Measurements from ENCODE around the gene CELA1.
A peak's percentile ranks its signal among the peaks of the same experiment; 100 is the strongest.

The CELA1 gene

GRCh38 chr12:51335931-51336330, 10.5 kb downstream of the CELA1 start:
- H2BK120ac ChIP-seq (ENCODE audit: low read depth, low read length): no peak overlapping the region
- no peak overlapping the region for H2AK5ac ChIP-seq (ENCODE audit: low read length)
- WGBS (ENCODE audit: extremely low coverage, insufficient coverage, low lambda C conversion rate): no CpG with 5 or more reads among the region's 2 CpGs
- no peak overlapping the region for H4K8ac ChIP-seq (ENCODE audit: low read depth, low read length)
- H2BK5ac ChIP-seq (ENCODE audit: low read length): no peak overlapping the region
- no peak overlapping the region for H4K5ac ChIP-seq (ENCODE audit: low read length)
- H3K9ac ChIP-seq (ENCODE audit: low read length): no peak overlapping the region
- no peaks in the 10 kb centered on the region for H3K27me3 ChIP-seq (ENCODE audit: insufficient read depth, low read length, poor library complexity)
- H3K27ac ChIP-seq (ENCODE audit: low read depth, low read length): no peak overlapping the region
- no peak overlapping the region for H3K4me2 ChIP-seq (ENCODE audit: low read length)
- H3K23ac ChIP-seq (ENCODE audit: low read length): no peak overlapping the region
- no peak for DNase-seq
- H3K79me1 ChIP-seq (ENCODE audit: low read length): no peaks in the 10 kb centered on the region
- no peak overlapping the region for H3K18ac ChIP-seq (ENCODE audit: low read length)
- no peak overlapping the region for H3K56ac ChIP-seq (ENCODE audit: low read length)
- no peaks in the 10 kb centered on the region for H3K36me3 ChIP-seq (ENCODE audit: control insufficient read depth, insufficient read depth, low read length)
- H3K79me2 ChIP-seq (ENCODE audit: control insufficient read depth, insufficient read depth, low read length): no peaks in the 10 kb centered on the region
- H3K4me3 ChIP-seq (ENCODE audit: low read length): no peak overlapping the region
- no peak overlapping the region for H2BK15ac ChIP-seq (replicated peaks; ENCODE audit: low read depth)
- H3K4ac ChIP-seq (ENCODE audit: low read depth, low read length): no peak overlapping the region
- H3K4me1 ChIP-seq (ENCODE audit: control insufficient read depth, low read depth, low read length): no peaks in the 10 kb centered on the region

GRCh38 chr12:51334764-51335163, 11.7 kb downstream of the CELA1 start:
- no peak overlapping the region for H3K27ac ChIP-seq (ENCODE audit: low read depth, low read length)
- no peak overlapping the region for H3K23ac ChIP-seq (ENCODE audit: low read length)
- no peak overlapping the region for H2BK120ac ChIP-seq (ENCODE audit: low read depth, low read length)
- no peak overlapping the region for H3K56ac ChIP-seq (ENCODE audit: low read length)
- no peak for DNase-seq
- H2AK5ac ChIP-seq (ENCODE audit: low read length): no peak overlapping the region
- H3K4me3 ChIP-seq (ENCODE audit: low read length): no peak overlapping the region
- no peaks in the 10 kb centered on the region for H3K27me3 ChIP-seq (ENCODE audit: insufficient read depth, low read length, poor library complexity)
- no peak overlapping the region for H2BK5ac ChIP-seq (ENCODE audit: low read length)
- H3K79me2 ChIP-seq (ENCODE audit: control insufficient read depth, insufficient read depth, low read length): no peaks in the 10 kb centered on the region
- H4K8ac ChIP-seq (ENCODE audit: low read depth, low read length): no peak overlapping the region
- no peak overlapping the region for H3K9ac ChIP-seq (ENCODE audit: low read length)
- H3K36me3 ChIP-seq (ENCODE audit: control insufficient read depth, insufficient read depth, low read length): no peaks in the 10 kb centered on the region
- no peak overlapping the region for H2BK15ac ChIP-seq (replicated peaks; ENCODE audit: low read depth)
- H4K5ac ChIP-seq (ENCODE audit: low read length): no peak overlapping the region
- H3K4ac ChIP-seq (ENCODE audit: low read depth, low read length): no peak overlapping the region
- no peak overlapping the region for H3K18ac ChIP-seq (ENCODE audit: low read length)
- H3K4me1 ChIP-seq (ENCODE audit: control insufficient read depth, low read depth, low read length): no peaks in the 10 kb centered on the region
- no peak overlapping the region for H3K4me2 ChIP-seq (ENCODE audit: low read length)
- no CpG with 5 or more reads among the region's 4 CpGs for WGBS (ENCODE audit: extremely low coverage, insufficient coverage, low lambda C conversion rate)
- no peaks in the 10 kb centered on the region for H3K79me1 ChIP-seq (ENCODE audit: low read length)

- H3K56ac ChIP-seq (ENCODE audit: low read length): no peak overlapping the region
- H2BK15ac ChIP-seq (replicated peaks; ENCODE audit: low read depth): no peak overlapping the region
- H4K8ac ChIP-seq (ENCODE audit: low read depth, low read length): no peak overlapping the region
- DNase-seq: no peak
- no CpG with 5 or more reads among the region's 6 CpGs for WGBS (ENCODE audit: extremely low coverage, insufficient coverage, low lambda C conversion rate)
- H3K27me3 ChIP-seq (ENCODE audit: insufficient read depth, low read length, poor library complexity): no peaks in the 10 kb centered on the region
- H3K79me2 ChIP-seq (ENCODE audit: control insufficient read depth, insufficient read depth, low read length): no peaks in the 10 kb centered on the region
- no peak overlapping the region for H2BK5ac ChIP-seq (ENCODE audit: low read length)
- no peak overlapping the region for H3K4me2 ChIP-seq (ENCODE audit: low read length)
- no peaks in the 10 kb centered on the region for H3K79me1 ChIP-seq (ENCODE audit: low read length)
- H2AK5ac ChIP-seq (ENCODE audit: low read length): no peak overlapping the region
- H3K36me3 ChIP-seq (ENCODE audit: control insufficient read depth, insufficient read depth, low read length): no peaks in the 10 kb centered on the region
- H3K27ac ChIP-seq (ENCODE audit: low read depth, low read length): no peak overlapping the region
- H3K4me3 ChIP-seq (ENCODE audit: low read length): no peak overlapping the region
- H2BK120ac ChIP-seq (ENCODE audit: low read depth, low read length): no peak overlapping the region
- H3K4ac ChIP-seq (ENCODE audit: low read depth, low read length): no peak overlapping the region
- no peak overlapping the region for H4K5ac ChIP-seq (ENCODE audit: low read length)
- H3K9ac ChIP-seq (ENCODE audit: low read length): no peak overlapping the region
- H3K4me1 ChIP-seq (ENCODE audit: control insufficient read depth, low read depth, low read length): no peaks in the 10 kb centered on the region
- H3K18ac ChIP-seq (ENCODE audit: low read length): no peak overlapping the region
- no peak overlapping the region for H3K23ac ChIP-seq (ENCODE audit: low read length)
Measured at GRCh38 chr12:51333536-51333935, 12.9 kb downstream of the CELA1 start.

- Histone ChIP-seq H2BK5ac (ENCODE audit: low read length) (no peak overlapping the region), H3K79me2 (ENCODE audit: control insufficient read depth, insufficient read depth, low read length) (no peaks in the 10 kb centered on the region)
Measured at GRCh38 chr12:51330186-51330585, 16.3 kb downstream of the CELA1 start.

GRCh38 chr12:51329742-51330141, 16.7 kb downstream of the CELA1 start:
- no peak overlapping the region for H2BK15ac ChIP-seq (replicated peaks; ENCODE audit: low read depth)
- no peak overlapping the region for H3K4me3 ChIP-seq (ENCODE audit: low read length)
- H3K79me2 ChIP-seq (ENCODE audit: control insufficient read depth, insufficient read depth, low read length): no peaks in the 10 kb centered on the region
- no peak overlapping the region for H4K8ac ChIP-seq (ENCODE audit: low read depth, low read length)
- no peaks in the 10 kb centered on the region for H3K4me1 ChIP-seq (ENCODE audit: control insufficient read depth, low read depth, low read length)
- no peak overlapping the region for H2AK5ac ChIP-seq (ENCODE audit: low read length)
- no peak for DNase-seq
- no peaks in the 10 kb centered on the region for H3K36me3 ChIP-seq (ENCODE audit: control insufficient read depth, insufficient read depth, low read length)
- no peaks in the 10 kb centered on the region for H3K79me1 ChIP-seq (ENCODE audit: low read length)
- H3K4ac ChIP-seq (ENCODE audit: low read depth, low read length): peak overlapping the region; percentile 25
- no peak overlapping the region for H3K23ac ChIP-seq (ENCODE audit: low read length)
- no peak overlapping the region for H3K27ac ChIP-seq (ENCODE audit: low read depth, low read length)
- H3K56ac ChIP-seq (ENCODE audit: low read length): no peak overlapping the region
- no peak overlapping the region for H4K5ac ChIP-seq (ENCODE audit: low read length)
- no CpG with 5 or more reads among the region's 5 CpGs for WGBS (ENCODE audit: extremely low coverage, insufficient coverage, low lambda C conversion rate)
- no peak overlapping the region for H3K9ac ChIP-seq (ENCODE audit: low read length)
- H3K27me3 ChIP-seq (ENCODE audit: insufficient read depth, low read length, poor library complexity): no peaks in the 10 kb centered on the region
- no peak overlapping the region for H2BK5ac ChIP-seq (ENCODE audit: low read length)
- no peak overlapping the region for H3K18ac ChIP-seq (ENCODE audit: low read length)
- H3K4me2 ChIP-seq (ENCODE audit: low read length): no peak overlapping the region
- no peak overlapping the region for H2BK120ac ChIP-seq (ENCODE audit: low read depth, low read length)

More at GRCh38 chr12:51330186-51330585, 16.3 kb downstream of the CELA1 start:
- Histone ChIP-seq H3K9ac (ENCODE audit: low read length) (no peak overlapping the region), H3K4me2 (ENCODE audit: low read length) (no peak overlapping the region), H3K4ac (ENCODE audit: low read depth, low read length) (no peak overlapping the region), H3K23ac (ENCODE audit: low read length) (no peak overlapping the region), H2AK5ac (ENCODE audit: low read length) (no peak overlapping the region), H3K18ac (ENCODE audit: low read length) (no peak overlapping the region), H4K8ac (ENCODE audit: low read depth, low read length) (no peak overlapping the region), H3K4me3 (ENCODE audit: low read length) (no peak overlapping the region), H3K36me3 (ENCODE audit: control insufficient read depth, insufficient read depth, low read length) (no peaks in the 10 kb centered on the region), H3K27ac (ENCODE audit: low read depth, low read length) (no peak overlapping the region), H2BK120ac (ENCODE audit: low read depth, low read length) (no peak overlapping the region), H3K27me3 (ENCODE audit: insufficient read depth, low read length, poor library complexity) (no peaks in the 10 kb centered on the region), H2BK15ac (replicated peaks; ENCODE audit: low read depth) (no peak overlapping the region), H3K79me1 (ENCODE audit: low read length) (no peaks in the 10 kb centered on the region), H3K4me1 (ENCODE audit: control insufficient read depth, low read depth, low read length) (no peaks in the 10 kb centered on the region), H4K5ac (ENCODE audit: low read length) (no peak overlapping the region), H3K56ac (ENCODE audit: low read length) (no peak overlapping the region)
- DNase-seq: no peak

- no peaks in the 10 kb centered on the region for H3K79me2 ChIP-seq (ENCODE audit: control insufficient read depth, insufficient read depth, low read length)
- H3K23ac ChIP-seq (ENCODE audit: low read length): no peak overlapping the region
- no peak overlapping the region for H4K8ac ChIP-seq (ENCODE audit: low read depth, low read length)
- no CpG with 5 or more reads among the region's 4 CpGs for WGBS (ENCODE audit: extremely low coverage, insufficient coverage, low lambda C conversion rate)
- H2BK120ac ChIP-seq (ENCODE audit: low read depth, low read length): no peak overlapping the region
- no peaks in the 10 kb centered on the region for H3K79me1 ChIP-seq (ENCODE audit: low read length)
- no peak overlapping the region for H3K18ac ChIP-seq (ENCODE audit: low read length)
- DNase-seq: no peak
- H3K36me3 ChIP-seq (ENCODE audit: control insufficient read depth, insufficient read depth, low read length): no peaks in the 10 kb centered on the region
- H3K4ac ChIP-seq (ENCODE audit: low read depth, low read length): no peak overlapping the region
- no peak overlapping the region for H2AK5ac ChIP-seq (ENCODE audit: low read length)
- no peak overlapping the region for H3K9ac ChIP-seq (ENCODE audit: low read length)
- H3K4me3 ChIP-seq (ENCODE audit: low read length): no peak overlapping the region
- no peak overlapping the region for H2BK15ac ChIP-seq (replicated peaks; ENCODE audit: low read depth)
- no peak overlapping the region for H3K56ac ChIP-seq (ENCODE audit: low read length)
- H3K27me3 ChIP-seq (ENCODE audit: insufficient read depth, low read length, poor library complexity): no peaks in the 10 kb centered on the region
- no peak overlapping the region for H3K27ac ChIP-seq (ENCODE audit: low read depth, low read length)
- no peak overlapping the region for H4K5ac ChIP-seq (ENCODE audit: low read length)
- no peak overlapping the region for H3K4me2 ChIP-seq (ENCODE audit: low read length)
- H2BK5ac ChIP-seq (ENCODE audit: low read length): no peak overlapping the region
- H3K4me1 ChIP-seq (ENCODE audit: control insufficient read depth, low read depth, low read length): no peaks in the 10 kb centered on the region
Measured at GRCh38 chr12:51328587-51328986, 17.9 kb downstream of the CELA1 start.

Data from mesendoderm (in vitro differentiated cells).